ENCODE results near the gene WBP2NL.

Gene WBP2NL

GRCh38 chr22:42067671-42068251 is 69.2 kb downstream of the WBP2NL start:
- TF ChIP-seq TAF1 (IDR thresholded peaks at IDR 0.05; ENCODE audit: borderline replicate concordance, insufficient read depth, low read length): no peak
- TF ChIP-seq POLR2AphosphoS5 (IDR thresholded peaks at IDR 0.05; ENCODE audit: low read depth, low read length): no peak
- TF ChIP-seq SIN3A (IDR thresholded peaks at IDR 0.05; ENCODE audit: borderline replicate concordance, insufficient read depth, low read length): no peak
- no peak for TF ChIP-seq FOXP2 (optimal IDR thresholded peaks at IDR 0.05; ENCODE audit: borderline replicate concordance, extremely low read depth, extremely low read length, insufficient read depth)

GRCh38 chr22:42068291-42068690 is 69.7 kb downstream of the WBP2NL start:
- no peak for TF ChIP-seq REST (IDR thresholded peaks at IDR 0.05; ENCODE audit: insufficient read depth in 1 of 2, low read depth in 2 of 2, low read length in 2 of 2)
- TF ChIP-seq POLR2AphosphoS5 (IDR thresholded peaks at IDR 0.05; ENCODE audit: low read depth, low read length): no peak
- no peak for TF ChIP-seq SIN3A (IDR thresholded peaks at IDR 0.05; ENCODE audit: borderline replicate concordance, insufficient read depth, low read length)
- TF ChIP-seq FOXP2 (optimal IDR thresholded peaks at IDR 0.05; ENCODE audit: borderline replicate concordance, extremely low read depth, extremely low read length, insufficient read depth): no peak
- no peak for TF ChIP-seq TAF1 (IDR thresholded peaks at IDR 0.05; ENCODE audit: borderline replicate concordance, insufficient read depth, low read length)

- no peak for TF ChIP-seq SIN3A (IDR thresholded peaks at IDR 0.05; ENCODE audit: borderline replicate concordance, insufficient read depth, low read length)
- no peak for TF ChIP-seq POLR2AphosphoS5 (IDR thresholded peaks at IDR 0.05; ENCODE audit: low read depth, low read length)
- no peak for TF ChIP-seq FOXP2 (optimal IDR thresholded peaks at IDR 0.05; ENCODE audit: borderline replicate concordance, extremely low read depth, extremely low read length, insufficient read depth)
- TF ChIP-seq REST (IDR thresholded peaks at IDR 0.05; ENCODE audit: insufficient read depth in 1 of 2, low read depth in 2 of 2, low read length in 2 of 2): no peak
- no peak for TF ChIP-seq TAF1 (IDR thresholded peaks at IDR 0.05; ENCODE audit: borderline replicate concordance, insufficient read depth, low read length)
Observed at GRCh38 chr22:42069801-42070516, 71.4 kb downstream of the WBP2NL start.

- TF ChIP-seq POLR2AphosphoS5 (IDR thresholded peaks at IDR 0.05; ENCODE audit: low read depth, low read length) (peak; percentile 73), TAF1 (IDR thresholded peaks at IDR 0.05; ENCODE audit: borderline replicate concordance, insufficient read depth, low read length) (peak; percentile 60; the same call in 1 of the 2 replicates), SIN3A (IDR thresholded peaks at IDR 0.05; ENCODE audit: borderline replicate concordance, insufficient read depth, low read length) (no peak), FOXP2 (optimal IDR thresholded peaks at IDR 0.05; ENCODE audit: borderline replicate concordance, extremely low read depth, extremely low read length, insufficient read depth) (peak; percentile 41), REST (IDR thresholded peaks at IDR 0.05; ENCODE audit: insufficient read depth in 1 of 2, low read depth in 2 of 2, low read length in 2 of 2) (no peak)
Observed at GRCh38 chr22:42070517-42071422, 72.2 kb downstream of the WBP2NL start, which contains the start of gene NAGA. Gene NAGA (minus strand): TSS chr22:42070812. CDS start chr22:42070297, 515 bp downstream.

Measured in PFSK-1 (cell line).